ENCODE measurements around the gene SDC3.
"Not testable (repeated sequence)": the region's sequence is repeated elsewhere in the genome, so short reads cannot be mapped to it uniquely, and the experiment has no call there.

The SDC3 gene

GRCh38 chr1:30872033-30872947 is 36.3 kb downstream of the SDC3 start:
- no peak for DNase-seq

GRCh38 chr1:30871276-30871871 is 37.2 kb downstream of the SDC3 start:
- no peak for DNase-seq

GRCh38 chr1:30870656-30871055 is 37.9 kb downstream of the SDC3 start:
- DNase-seq = no peak

DNA sequence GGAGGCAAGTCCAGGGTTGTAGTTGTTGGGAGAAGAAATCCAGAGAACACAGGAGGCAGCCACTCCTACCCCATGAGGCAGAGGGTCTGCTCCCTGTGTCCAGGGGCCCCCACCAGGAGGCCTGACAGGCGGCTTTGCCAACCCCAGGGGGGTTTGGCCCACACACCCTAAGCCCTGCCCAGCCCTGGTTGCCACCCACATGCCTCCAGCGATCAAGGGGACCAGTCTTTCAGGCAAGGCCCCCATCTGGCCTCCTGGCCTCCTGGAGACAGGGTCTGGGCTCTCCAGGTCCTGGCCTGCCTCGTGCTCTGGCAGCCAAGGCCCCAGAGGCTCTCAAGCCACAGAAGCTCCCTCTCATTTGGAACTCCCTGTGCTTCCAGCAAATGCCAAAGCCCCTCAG is 38.5 kb downstream of the SDC3 start:
- DNase-seq = no peak

- peak; percentile 44 for DNase-seq
Measured at GRCh38 chr1:30868833-30869435, 39.6 kb downstream of the SDC3 start.

- not testable (repeated sequence) for DNase-seq
Measured at GRCh38 chr1:30868057-30868456, 40.5 kb downstream of the SDC3 start.

- no peak for DNase-seq
Measured at GRCh38 chr1:30867537-30867936, 41.0 kb downstream of the SDC3 start.

- no peak for DNase-seq
Measured at GRCh38 chr1:30866594-30866993, 42.0 kb downstream of the SDC3 start.

DNA sequence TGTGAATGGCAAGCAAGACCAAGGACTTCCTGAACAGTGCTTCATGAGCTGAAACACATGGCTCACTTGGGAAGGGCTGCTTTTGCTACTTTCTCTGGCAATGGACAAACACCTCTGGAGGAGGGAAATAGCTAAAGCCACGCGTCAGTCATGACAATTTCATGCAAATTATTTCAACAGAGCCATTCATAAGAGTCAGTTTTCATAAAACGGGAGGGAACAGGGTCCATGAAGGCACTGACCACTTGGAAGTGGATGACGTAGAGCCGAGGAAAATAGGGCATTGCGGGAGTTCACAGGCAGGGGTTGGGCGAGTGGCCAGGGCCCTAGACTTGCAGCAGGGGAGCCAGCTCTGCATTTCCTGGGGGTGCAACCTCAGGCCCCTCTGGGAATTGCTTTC is 43.9 kb downstream of the SDC3 start:
- DNase-seq = no peak

GRCh38 chr1:30863858-30864604 is 44.5 kb downstream of the SDC3 start:
- DNase-seq = no peak

DNA sequence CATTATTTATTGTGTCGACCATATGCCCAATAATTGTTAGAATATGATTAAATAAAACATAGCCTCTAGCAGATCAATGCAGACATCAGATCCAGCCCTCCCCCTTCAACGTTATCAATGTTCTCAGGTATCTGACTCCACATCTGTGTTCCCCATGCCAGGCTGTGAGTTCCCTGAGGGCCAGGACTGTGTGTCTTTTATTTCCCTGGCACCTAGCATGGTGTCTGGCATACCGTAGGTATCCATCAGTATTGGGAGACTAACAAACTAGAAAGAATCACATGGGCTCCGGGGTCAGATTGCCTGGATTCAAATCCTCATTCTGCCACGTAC is 48.3 kb downstream of the SDC3 start:
- DNase-seq = no peak

- DNase-seq = no peak
Measured at GRCh38 chr1:30857964-30858363, 50.6 kb downstream of the SDC3 start.

DNA sequence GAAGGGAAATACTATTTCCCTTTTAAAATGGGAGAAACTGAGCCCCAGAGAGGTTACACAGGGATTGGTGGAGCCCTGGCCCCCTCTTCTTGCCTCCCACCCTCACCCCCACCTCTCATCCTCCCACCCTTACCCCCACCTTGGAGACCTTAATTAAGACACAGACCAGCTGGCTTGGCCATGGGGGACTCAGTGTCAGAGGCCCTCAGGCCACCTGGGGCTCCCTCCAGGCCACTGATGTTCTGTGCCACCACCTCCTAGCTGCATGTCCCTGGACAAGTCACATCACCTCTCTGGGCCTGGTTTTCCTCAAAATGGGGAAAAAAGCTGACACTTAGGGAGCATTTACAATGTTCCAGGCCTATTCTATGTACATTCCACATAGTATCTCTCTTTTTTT is 51.5 kb downstream of the SDC3 start:
- DNase-seq = no peak

DNA sequence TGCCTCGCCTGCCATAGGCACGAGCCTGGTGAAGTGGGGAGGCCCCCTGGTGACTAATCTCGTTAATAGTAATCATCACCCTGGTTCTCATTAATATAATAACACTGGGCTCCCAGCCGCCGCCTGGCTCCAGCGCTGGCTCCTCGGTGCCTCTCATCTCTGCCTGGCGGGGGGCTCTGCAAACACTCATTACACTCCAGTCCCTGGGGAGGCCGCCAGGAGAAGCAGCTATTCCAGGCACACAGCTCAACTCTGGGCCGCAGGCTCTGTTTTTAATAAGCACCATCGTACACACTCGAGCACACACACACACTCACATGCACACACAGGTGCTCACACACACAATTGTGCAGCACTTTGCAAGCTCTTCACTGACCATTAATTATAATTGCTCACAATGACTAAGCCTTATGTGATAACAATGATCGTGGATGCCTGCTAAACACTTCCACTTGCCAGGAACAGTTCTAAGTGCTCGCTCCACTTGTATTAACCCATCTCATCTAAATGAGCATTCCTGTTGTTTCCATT is 52.2 kb downstream of the SDC3 start:
- DNase-seq = peak; percentile 41

DNA sequence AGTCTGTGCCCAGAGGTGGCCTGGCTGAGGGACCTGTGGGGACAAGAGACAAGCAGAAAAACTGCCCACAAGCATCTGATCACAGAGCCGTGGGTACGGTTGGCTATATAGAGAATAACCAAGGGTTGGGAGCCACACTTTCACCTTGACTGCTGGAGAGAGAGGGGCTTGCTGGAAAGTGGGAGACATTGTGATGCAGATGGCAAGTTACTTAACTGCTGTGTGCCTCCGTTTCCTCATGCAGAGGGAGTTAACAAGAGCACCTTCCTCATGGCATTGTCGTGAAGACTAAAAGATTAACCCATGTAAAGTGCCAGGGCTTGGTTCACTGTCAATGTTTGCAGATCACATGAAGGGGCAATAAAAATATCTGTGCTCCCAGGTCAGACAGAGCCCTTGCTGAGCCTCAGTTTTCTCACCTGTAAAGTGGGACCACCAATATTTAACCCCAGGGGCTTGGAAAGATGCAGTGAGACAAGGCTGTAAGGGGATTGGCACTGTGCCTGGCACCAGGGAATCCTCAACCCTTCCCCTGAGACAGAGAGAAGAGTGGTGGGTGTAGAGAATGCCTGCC is 52.8 kb downstream of the SDC3 start:
- DNase-seq = no peak

- DNase-seq = no peak
Measured at GRCh38 chr1:30853350-30853749, 55.2 kb downstream of the SDC3 start.

DNA sequence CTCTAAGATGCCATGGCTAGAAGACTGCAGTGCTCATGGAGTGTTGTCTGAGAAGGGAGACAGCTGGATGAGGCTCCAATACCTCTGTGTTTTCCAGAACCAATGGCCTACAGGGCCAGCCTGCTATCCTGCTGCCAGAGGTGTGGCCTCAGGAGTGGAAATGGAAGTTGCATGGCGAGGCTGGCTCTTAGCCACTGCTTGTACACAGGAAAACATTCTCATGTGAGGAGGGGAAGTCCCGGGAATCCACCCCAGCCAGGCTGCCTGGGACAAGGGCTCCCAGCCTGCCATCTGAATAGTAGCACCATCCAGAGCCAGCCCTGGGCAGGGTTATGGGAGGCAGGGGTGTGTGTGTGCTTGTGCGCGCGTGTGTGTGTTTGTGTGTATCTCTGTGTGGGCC is 56.5 kb downstream of the SDC3 start:
- no peak for DNase-seq

GRCh38 chr1:30851286-30851685 is 57.3 kb downstream of the SDC3 start:
- DNase-seq = no peak

DNA sequence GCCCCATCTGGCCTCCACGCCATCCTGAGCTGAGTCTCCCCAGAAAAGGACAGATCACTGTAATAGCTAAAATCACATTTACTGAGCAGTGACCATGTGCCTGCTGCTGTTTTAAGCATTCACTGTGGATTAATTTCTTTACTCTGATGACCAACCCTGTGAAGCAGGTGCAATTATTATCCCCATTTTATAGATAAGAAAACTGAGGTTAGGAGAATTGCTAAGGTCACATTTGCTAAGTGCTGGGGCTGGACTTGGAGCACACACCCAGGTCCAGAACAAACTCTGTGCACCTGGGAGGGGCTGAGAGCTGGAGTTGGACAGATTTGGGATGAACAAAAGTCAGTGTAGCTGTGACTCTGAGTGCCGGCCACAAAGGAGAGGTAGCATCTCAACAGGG is 58.0 kb downstream of the SDC3 start:
- DNase-seq = no peak

DNA sequence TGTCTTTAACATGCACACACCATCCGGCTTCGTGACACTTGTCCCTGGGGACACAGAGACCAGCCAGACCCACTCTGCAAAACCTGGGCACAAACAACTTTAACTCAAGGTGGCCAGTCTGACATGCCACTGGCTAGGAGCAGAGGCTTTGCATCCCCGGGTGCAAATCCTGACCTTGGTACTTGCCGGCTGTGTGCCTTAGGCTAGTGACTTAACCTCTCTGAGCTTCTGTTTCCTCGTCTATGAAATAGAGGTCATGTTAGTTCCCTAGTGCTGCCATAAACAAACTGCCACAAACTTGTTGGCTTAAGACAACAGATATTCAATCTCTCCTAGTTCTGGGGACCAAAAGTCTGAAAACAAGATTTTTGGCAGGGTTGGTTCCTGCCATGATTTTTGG is 60.4 kb downstream of the SDC3 start:
- no peak for DNase-seq

GRCh38 chr1:30847358-30847972 is 61.1 kb downstream of the SDC3 start:
- no peak for DNase-seq

DNA sequence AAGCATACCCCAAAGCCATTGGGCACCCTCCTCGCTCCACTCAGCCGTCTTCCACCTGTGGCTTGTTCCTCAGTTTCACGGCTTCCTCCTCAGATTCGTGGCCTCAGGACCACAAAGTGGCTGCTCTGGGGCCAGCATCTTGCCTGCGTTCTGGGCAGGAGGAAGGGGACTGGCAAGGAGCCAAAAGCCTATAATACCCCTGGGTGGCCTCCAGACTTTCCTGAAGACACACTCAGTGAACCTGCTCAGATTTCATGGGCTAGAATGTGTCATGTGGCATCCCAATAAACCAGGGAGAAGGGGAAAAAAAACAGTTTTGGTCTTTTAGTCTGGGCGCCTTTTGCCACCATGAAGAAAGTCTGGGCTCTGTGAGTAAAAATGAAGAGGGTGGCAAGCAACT is 62.0 kb downstream of the SDC3 start:
- no peak for DNase-seq

GRCh38 chr1:30845904-30846290 is 62.7 kb downstream of the SDC3 start:
- no peak for DNase-seq

Data from hematopoietic multipotent progenitor cell treated with erythropoietin and hydrocortisone succinate and interleukin-3 and kit ligand, for 6 days (in vitro differentiated cells).